GM18526 (cell line): Measurements from ENCODE around the gene AGBL1.

ENCODE experiments used
- POLR2A ChIP-seq: IDR thresholded peaks from 3 replicates; pipeline ENCODE4 v1.6.1; 2011; ENCODE audit not compliant: insufficient read length; ENCODE audit errors: extremely low read depth

AGBL1 gene

DNA sequence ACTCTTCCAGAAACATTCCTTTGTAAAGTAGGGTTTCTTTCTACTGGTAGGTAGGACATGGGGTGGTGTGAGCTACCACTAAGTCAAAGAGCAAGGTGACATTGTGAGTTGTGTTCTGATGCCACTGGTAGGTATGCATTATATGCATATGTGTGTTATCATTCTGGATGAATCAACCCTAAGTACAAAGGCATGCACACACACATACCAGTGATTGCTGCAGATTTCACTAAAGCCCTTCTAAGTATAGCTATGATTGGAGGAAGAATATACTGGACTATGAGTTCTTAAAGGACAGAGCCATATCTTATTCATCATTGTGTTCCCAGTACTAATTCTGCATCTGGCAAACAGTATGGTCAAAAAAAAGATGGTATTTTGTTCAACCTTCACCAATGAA, 646.0 kb downstream of the AGBL1 start:
- no peak for TF ChIP-seq POLR2A

- TF ChIP-seq POLR2A, result no peak
Observed at GRCh38 chr15:86735247-86736040, 655.8 kb downstream of the AGBL1 start.

DNA sequence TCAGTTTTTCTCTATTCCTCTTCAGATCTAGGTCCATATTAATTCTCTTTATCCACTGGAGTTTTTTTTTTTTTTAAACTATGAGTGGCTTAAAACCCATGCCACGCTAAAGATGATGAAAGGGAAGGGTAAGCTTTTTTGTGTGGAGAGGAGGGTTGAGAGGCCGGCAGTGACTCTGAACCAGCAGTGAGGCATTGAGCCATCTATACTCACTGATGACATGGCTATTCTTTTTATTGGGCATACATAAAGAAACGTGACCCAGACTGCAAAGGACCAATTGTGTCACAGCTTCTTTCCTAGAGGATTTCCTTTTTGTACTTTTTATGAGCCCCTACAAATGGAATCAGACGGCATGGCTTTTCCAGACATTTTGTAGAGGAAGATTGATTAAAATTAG, 662.2 kb downstream of the AGBL1 start:
- no peak for TF ChIP-seq POLR2A

DNA sequence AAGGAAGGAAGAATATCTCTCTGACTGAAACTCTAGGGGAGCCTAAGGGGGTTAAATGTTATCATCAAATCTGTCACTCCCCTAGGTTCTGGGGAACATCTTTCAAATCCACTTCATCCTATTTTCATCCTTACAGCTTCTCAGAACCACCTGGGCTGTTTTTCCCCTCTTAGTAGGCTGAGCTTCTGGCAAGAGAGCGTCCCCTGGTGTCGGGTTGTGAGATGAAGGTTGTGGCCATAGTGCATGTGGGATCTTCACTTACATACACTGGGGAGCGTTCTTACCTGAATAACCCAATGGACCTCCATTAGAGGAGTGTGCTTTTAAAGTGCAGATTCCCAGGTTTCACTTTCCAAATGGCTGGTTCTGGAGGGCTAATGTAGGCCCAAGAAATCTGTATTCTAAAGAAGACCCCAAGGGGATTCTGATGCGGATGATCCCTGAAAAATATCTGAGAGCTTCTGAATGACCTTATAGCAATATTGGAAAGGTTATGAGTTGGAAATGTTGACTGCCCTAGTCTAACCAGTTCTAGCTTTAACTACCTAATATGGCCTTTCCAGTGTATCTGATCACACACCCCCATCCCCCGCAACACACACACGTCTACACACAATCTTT, 663.7 kb downstream of the AGBL1 start:
- no peak for TF ChIP-seq POLR2A

- TF ChIP-seq POLR2A, result no peak
Observed at GRCh38 chr15:86744198-86744780, 664.6 kb downstream of the AGBL1 start.

- TF ChIP-seq POLR2A, result no peak
Observed at GRCh38 chr15:86751116-86751515, 671.4 kb downstream of the AGBL1 start.

GRCh38 chr15:86754846-86755245, 675.2 kb downstream of the AGBL1 start:
- TF ChIP-seq POLR2A, result no peak

GRCh38 chr15:86756688-86757087, 677.0 kb downstream of the AGBL1 start:
- no peak for TF ChIP-seq POLR2A

GRCh38 chr15:86759800-86760523, 680.3 kb downstream of the AGBL1 start:
- TF ChIP-seq POLR2A, result no peak

DNA sequence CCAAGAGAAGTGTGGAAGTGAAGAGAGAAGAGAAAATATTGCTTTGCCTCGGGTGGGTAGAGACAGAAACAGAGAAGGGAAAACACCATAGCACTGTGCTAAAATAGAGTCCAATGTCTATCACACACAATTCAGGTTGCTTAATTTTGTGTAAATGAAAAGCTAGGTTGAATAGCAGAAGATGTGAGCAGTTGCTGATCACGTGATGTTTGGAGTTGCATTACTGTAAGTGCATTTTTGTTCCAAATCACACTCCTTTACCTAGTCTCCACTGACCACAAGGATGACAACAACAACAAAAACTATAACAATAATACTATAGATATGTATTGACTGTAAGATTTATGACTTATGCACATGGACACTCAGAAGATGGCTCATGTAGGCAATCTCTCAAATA, 683.2 kb downstream of the AGBL1 start:
- TF ChIP-seq POLR2A, result no peak

GRCh38 chr15:86764021-86764420, 684.4 kb downstream of the AGBL1 start:
- TF ChIP-seq POLR2A, result no peak

GRCh38 chr15:86765281-86765680, 685.6 kb downstream of the AGBL1 start:
- TF ChIP-seq POLR2A, result no peak

GRCh38 chr15:86772369-86773059, 692.8 kb downstream of the AGBL1 start:
- TF ChIP-seq POLR2A, result no peak

GRCh38 chr15:86773736-86774135, 694.1 kb downstream of the AGBL1 start:
- TF ChIP-seq POLR2A, result no peak

DNA sequence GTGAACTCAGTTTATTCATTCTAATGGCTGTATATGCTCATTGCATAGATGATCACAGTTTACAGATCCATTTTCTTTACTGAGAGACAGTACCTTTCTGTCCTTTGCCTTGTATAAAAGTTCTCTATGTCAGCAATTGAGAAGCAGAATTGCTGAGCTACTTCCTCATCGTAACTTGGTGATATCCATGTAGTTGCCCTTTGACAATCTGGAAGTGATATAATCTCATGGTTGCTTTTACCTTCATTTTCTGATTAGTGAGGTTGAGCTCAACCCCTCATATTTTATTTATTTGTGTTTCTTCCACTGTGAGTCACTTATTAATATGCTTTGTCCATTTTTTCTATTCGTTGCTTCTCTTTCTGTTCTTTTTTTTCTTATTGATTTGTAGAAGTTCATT, 696.5 kb downstream of the AGBL1 start:
- TF ChIP-seq POLR2A, result no peak
